ENCODE measurements around the gene CYGB. TPM values are rescaled to one million over a fixed set of nuclear protein-coding genes. Genes with fewer than 3 reads are reported as not detected.
"Not testable (repeated sequence)": the region's sequence is repeated elsewhere in the genome, so short reads cannot be mapped to it uniquely, and the experiment has no call there.

The CYGB gene
- total RNA-seq, 1 donor from 2014 or later, result 9.1 TPM

- Mint-ChIP-seq H3K9me3 (ENCODE audit: unreplicated experiment) (no peaks in the 10 kb centered on the region), H3K4me3 (ENCODE audit: unreplicated experiment) (no peak overlapping the region), H3K4me1 (ENCODE audit: unreplicated experiment) (peaks cover 3% of the 10 kb centered on the region), H3K36me3 (ENCODE audit: unreplicated experiment) (no peaks in the 10 kb centered on the region), H3K27ac (ENCODE audit: unreplicated experiment) (no peak overlapping the region), H3K27me3 (ENCODE audit: unreplicated experiment) (peaks cover 29% of the 10 kb centered on the region)
- no peak for DNase-seq (ENCODE audit: extremely low spot score, unreplicated experiment)
- TF ChIP-seq, protein P1, sequence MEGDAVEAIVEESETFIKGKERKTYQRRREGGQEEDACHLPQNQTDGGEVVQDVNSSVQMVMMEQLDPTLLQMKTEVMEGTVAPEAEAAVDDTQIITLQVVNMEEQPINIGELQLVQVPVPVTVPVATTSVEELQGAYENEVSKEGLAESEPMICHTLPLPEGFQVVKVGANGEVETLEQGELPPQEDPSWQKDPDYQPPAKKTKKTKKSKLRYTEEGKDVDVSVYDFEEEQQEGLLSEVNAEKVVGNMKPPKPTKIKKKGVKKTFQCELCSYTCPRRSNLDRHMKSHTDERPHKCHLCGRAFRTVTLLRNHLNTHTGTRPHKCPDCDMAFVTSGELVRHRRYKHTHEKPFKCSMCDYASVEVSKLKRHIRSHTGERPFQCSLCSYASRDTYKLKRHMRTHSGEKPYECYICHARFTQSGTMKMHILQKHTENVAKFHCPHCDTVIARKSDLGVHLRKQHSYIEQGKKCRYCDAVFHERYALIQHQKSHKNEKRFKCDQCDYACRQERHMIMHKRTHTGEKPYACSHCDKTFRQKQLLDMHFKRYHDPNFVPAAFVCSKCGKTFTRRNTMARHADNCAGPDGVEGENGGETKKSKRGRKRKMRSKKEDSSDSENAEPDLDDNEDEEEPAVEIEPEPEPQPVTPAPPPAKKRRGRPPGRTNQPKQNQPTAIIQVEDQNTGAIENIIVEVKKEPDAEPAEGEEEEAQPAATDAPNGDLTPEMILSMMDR (IDR thresholded peaks at IDR 0.05), result no peak
These were observed 26.7 kb downstream of the CYGB start for GRCh38 chr17:76510831-76511244.

DNA sequence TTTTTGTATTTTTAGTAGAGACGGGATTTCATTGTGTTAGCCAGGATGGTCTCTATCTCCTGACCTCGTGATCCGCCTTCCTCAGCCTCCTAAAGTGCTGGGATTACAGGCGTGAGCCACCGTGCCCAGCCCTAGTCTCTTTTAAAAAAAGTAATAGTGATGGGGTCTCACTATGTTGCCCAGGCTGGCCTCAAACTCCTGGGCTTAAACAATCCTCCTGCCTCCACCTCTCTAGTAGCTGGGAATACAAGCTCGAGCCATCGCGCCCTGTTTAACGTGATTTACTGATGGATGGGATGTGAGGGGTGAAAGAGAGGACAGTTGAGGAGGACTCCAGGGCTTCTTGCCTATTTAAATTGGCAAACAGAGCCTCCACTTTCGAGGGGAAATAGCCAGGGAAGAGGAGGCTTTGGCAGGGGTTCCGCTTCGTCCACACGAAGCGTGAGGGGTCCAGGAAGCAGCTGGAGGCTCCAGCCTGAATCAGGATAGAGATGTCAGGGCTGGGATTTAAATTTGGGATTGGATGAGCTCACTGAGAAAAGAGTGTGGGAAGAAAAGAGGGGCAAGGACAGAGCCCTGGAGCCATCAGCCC lies 28.9 kb downstream of the CYGB start:
- H3K4me3 Mint-ChIP-seq (ENCODE audit: unreplicated experiment); H3K36me3 Mint-ChIP-seq (ENCODE audit: unreplicated experiment); H3K4me1 Mint-ChIP-seq (ENCODE audit: unreplicated experiment); H3K9me3 Mint-ChIP-seq (ENCODE audit: unreplicated experiment); H3K27ac Mint-ChIP-seq (ENCODE audit: unreplicated experiment); DNase-seq (ENCODE audit: extremely low spot score, unreplicated experiment): not testable (repeated sequence)
- peaks cover 29% of the 10 kb centered on the region for H3K27me3 Mint-ChIP-seq (ENCODE audit: unreplicated experiment)

GRCh38 chr17:76506408-76507345 lies 30.8 kb downstream of the CYGB start:
- Mint-ChIP-seq H3K27ac (ENCODE audit: unreplicated experiment) (no peak overlapping the region), H3K4me1 (ENCODE audit: unreplicated experiment) (peaks cover 4% of the 10 kb centered on the region), H3K36me3 (ENCODE audit: unreplicated experiment) (no peaks in the 10 kb centered on the region), H3K27me3 (ENCODE audit: unreplicated experiment) (peaks cover 24% of the 10 kb centered on the region), H3K9me3 (ENCODE audit: unreplicated experiment) (no peaks in the 10 kb centered on the region), H3K4me3 (ENCODE audit: unreplicated experiment) (no peak overlapping the region)
- TF ChIP-seq, protein P1 (IDR thresholded peaks at IDR 0.05), result peak; percentile 93
- peak; percentile 93 for DNase-seq (ENCODE audit: extremely low spot score, unreplicated experiment)

GRCh38 chr17:76504117-76504516 lies 33.4 kb downstream of the CYGB start:
- no peaks in the 10 kb centered on the region for H3K9me3 Mint-ChIP-seq (ENCODE audit: unreplicated experiment)
- TF ChIP-seq, protein P1 (IDR thresholded peaks at IDR 0.05), result no peak
- H3K36me3 Mint-ChIP-seq (ENCODE audit: unreplicated experiment), result no peaks in the 10 kb centered on the region
- DNase-seq (ENCODE audit: extremely low spot score, unreplicated experiment), result no peak
- H3K4me1 Mint-ChIP-seq (ENCODE audit: unreplicated experiment), result peaks cover 25% of the 10 kb centered on the region
- no peak overlapping the region for H3K4me3 Mint-ChIP-seq (ENCODE audit: unreplicated experiment)
- H3K27me3 Mint-ChIP-seq (ENCODE audit: unreplicated experiment), result peaks cover 20% of the 10 kb centered on the region
- no peak overlapping the region for H3K27ac Mint-ChIP-seq (ENCODE audit: unreplicated experiment)

DNA sequence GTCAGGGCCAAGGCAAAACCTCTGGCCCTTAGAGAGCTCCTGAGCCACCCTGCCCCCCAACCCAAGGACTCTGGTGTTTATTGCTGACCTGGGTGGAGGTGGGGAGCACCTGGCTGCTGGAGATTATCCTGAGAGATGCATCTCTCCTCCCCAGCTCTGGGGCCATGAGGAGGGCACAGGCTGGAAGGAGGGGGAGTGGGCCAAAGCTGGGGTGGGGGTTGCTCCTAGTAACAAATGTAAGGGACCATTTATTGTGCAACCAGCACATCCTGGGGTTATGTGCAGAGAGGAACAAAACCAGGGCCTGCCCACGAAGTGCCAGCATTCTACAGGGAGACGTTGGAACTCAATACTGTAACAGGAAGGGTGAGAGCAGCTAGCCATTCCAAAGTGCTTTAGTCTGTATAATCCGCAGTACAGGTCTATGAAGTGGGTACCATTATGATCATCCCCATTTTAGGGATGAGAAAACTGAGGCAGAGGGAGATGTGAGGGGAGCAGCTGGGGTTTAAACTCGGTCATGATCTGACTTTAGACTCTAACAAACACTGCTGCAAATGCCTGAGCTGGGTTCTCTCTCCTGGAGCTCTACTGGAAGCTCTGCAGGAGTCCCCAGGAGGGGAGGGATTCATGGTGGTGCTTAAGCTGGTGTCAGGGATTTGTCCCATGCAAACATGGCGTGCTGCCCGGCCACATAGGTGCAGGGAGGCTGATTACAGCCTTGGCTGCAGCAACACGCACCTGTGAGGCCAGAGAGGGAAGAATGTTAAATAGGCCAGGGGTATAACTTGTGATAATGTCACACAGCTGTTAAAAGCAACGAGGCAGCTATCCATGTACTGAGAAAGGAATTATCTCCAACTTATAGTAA lies 34.9 kb downstream of the CYGB start:
- no peak overlapping the region for H3K27ac Mint-ChIP-seq (ENCODE audit: unreplicated experiment)
- H3K4me1 Mint-ChIP-seq (ENCODE audit: unreplicated experiment), result peaks cover 40% of the 10 kb centered on the region
- H3K4me3 Mint-ChIP-seq (ENCODE audit: unreplicated experiment), result no peak overlapping the region
- TF ChIP-seq, protein P1 (IDR thresholded peaks at IDR 0.05), result no peak
- peaks cover 7% of the 10 kb centered on the region for H3K27me3 Mint-ChIP-seq (ENCODE audit: unreplicated experiment)
- no peaks in the 10 kb centered on the region for H3K9me3 Mint-ChIP-seq (ENCODE audit: unreplicated experiment)
- DNase-seq (ENCODE audit: extremely low spot score, unreplicated experiment), result no peak
- H3K36me3 Mint-ChIP-seq (ENCODE audit: unreplicated experiment), result no peaks in the 10 kb centered on the region

All from osteocyte (in vitro differentiated cells).